Activated naive CD4-positive, alpha-beta T cell treated with anti-CD3 and anti-CD28 coated beads, Interleukin-2, amount 50 U/mL, for 24 hours (primary cell): Measurements from ENCODE around the gene TNRC6C.

Source experiments
- H3K27ac Mint-ChIP-seq: one replicate; pipeline ENCODE4 v1.8.0; 2021; ENCODE audit warnings: mild to moderate bottlenecking, mixed read lengths
- H3K27me3 Mint-ChIP-seq: one replicate; pipeline ENCODE4 v1.8.0; 2021; ENCODE audit warnings: mixed read lengths
- H3K36me3 Mint-ChIP-seq: one replicate; pipeline ENCODE4 v1.8.0; 2021; ENCODE audit warnings: mixed read lengths
- H3K4me1 Mint-ChIP-seq: one replicate; pipeline ENCODE4 v1.8.0; 2021; ENCODE audit warnings: mixed read lengths
- H3K4me3 Mint-ChIP-seq: one replicate; pipeline ENCODE4 v1.8.0; 2021; ENCODE audit warnings: mild to moderate bottlenecking, mixed read lengths
- H3K9me3 Mint-ChIP-seq: one replicate; pipeline ENCODE4 v1.8.0; 2021; ENCODE audit warnings: mixed read lengths

Gene TNRC6C

GRCh38 chr17:78034429-78035091 lies 76.1 kb downstream of the TNRC6C start:
- no peaks in the 10 kb centered on the region for H3K9me3 Mint-ChIP-seq
- H3K27ac Mint-ChIP-seq = peak overlapping the region; percentile 39
- H3K27me3 Mint-ChIP-seq = no peaks in the 10 kb centered on the region
- peaks cover 29% of the 10 kb centered on the region for H3K4me1 Mint-ChIP-seq
- H3K36me3 Mint-ChIP-seq = peaks cover 15% of the 10 kb centered on the region
- H3K4me3 Mint-ChIP-seq = no peak overlapping the region

GRCh38 chr17:78037280-78037679 lies 78.8 kb downstream of the TNRC6C start:
- H3K4me1 Mint-ChIP-seq = peaks cover 38% of the 10 kb centered on the region
- no peaks in the 10 kb centered on the region for H3K27me3 Mint-ChIP-seq
- H3K27ac Mint-ChIP-seq = peak overlapping the region; percentile 66
- no peaks in the 10 kb centered on the region for H3K9me3 Mint-ChIP-seq
- no peak overlapping the region for H3K4me3 Mint-ChIP-seq
- peaks cover 14% of the 10 kb centered on the region for H3K36me3 Mint-ChIP-seq

GRCh38 chr17:78038748-78039288 lies 80.3 kb downstream of the TNRC6C start:
- H3K27me3 Mint-ChIP-seq = no peaks in the 10 kb centered on the region
- peaks cover 14% of the 10 kb centered on the region for H3K36me3 Mint-ChIP-seq
- no peak overlapping the region for H3K27ac Mint-ChIP-seq
- no peaks in the 10 kb centered on the region for H3K9me3 Mint-ChIP-seq
- H3K4me3 Mint-ChIP-seq = no peak overlapping the region
- H3K4me1 Mint-ChIP-seq = peaks cover 46% of the 10 kb centered on the region

- peaks cover 50% of the 10 kb centered on the region for H3K4me1 Mint-ChIP-seq
- no peaks in the 10 kb centered on the region for H3K9me3 Mint-ChIP-seq
- no peak overlapping the region for H3K27ac Mint-ChIP-seq
- no peaks in the 10 kb centered on the region for H3K27me3 Mint-ChIP-seq
- no peak overlapping the region for H3K4me3 Mint-ChIP-seq
- H3K36me3 Mint-ChIP-seq = peaks cover 11% of the 10 kb centered on the region
Observed at GRCh38 chr17:78039581-78039980, 81.1 kb downstream of the TNRC6C start.

- Mint-ChIP-seq H3K27ac (peak overlapping the region; percentile 88), H3K4me1 (peaks cover 57% of the 10 kb centered on the region), H3K27me3 (no peaks in the 10 kb centered on the region), H3K4me3 (peak overlapping the region; percentile 83), H3K36me3 (peaks cover 13% of the 10 kb centered on the region), H3K9me3 (no peaks in the 10 kb centered on the region)
Observed at GRCh38 chr17:78040440-78041385, 82.2 kb downstream of the TNRC6C start.

- no peaks in the 10 kb centered on the region for H3K9me3 Mint-ChIP-seq
- peak overlapping the region; percentile 88 for H3K27ac Mint-ChIP-seq
- peaks cover 13% of the 10 kb centered on the region for H3K36me3 Mint-ChIP-seq
- H3K27me3 Mint-ChIP-seq = no peaks in the 10 kb centered on the region
- H3K4me3 Mint-ChIP-seq = peak overlapping the region; percentile 83
- peaks cover 59% of the 10 kb centered on the region for H3K4me1 Mint-ChIP-seq
Observed at GRCh38 chr17:78041386-78042179, 83.1 kb downstream of the TNRC6C start.

- Mint-ChIP-seq H3K36me3 (peaks cover 10% of the 10 kb centered on the region), H3K4me1 (peaks cover 58% of the 10 kb centered on the region), H3K27ac (no peak overlapping the region), H3K4me3 (no peak overlapping the region), H3K27me3 (no peaks in the 10 kb centered on the region), H3K9me3 (no peaks in the 10 kb centered on the region)
Observed at GRCh38 chr17:78042542-78042941, 84.0 kb downstream of the TNRC6C start.

GRCh38 chr17:78043031-78043430 lies 84.5 kb downstream of the TNRC6C start:
- Mint-ChIP-seq H3K36me3 (peaks cover 7% of the 10 kb centered on the region), H3K4me3 (no peak overlapping the region), H3K27me3 (no peaks in the 10 kb centered on the region), H3K27ac (no peak overlapping the region), H3K9me3 (no peaks in the 10 kb centered on the region), H3K4me1 (peaks cover 58% of the 10 kb centered on the region)

- Mint-ChIP-seq H3K27ac (peak overlapping the region; percentile 80), H3K4me1 (peaks cover 66% of the 10 kb centered on the region), H3K4me3 (no peak overlapping the region), H3K36me3 (peaks cover 16% of the 10 kb centered on the region), H3K9me3 (no peaks in the 10 kb centered on the region), H3K27me3 (no peaks in the 10 kb centered on the region)
Observed at GRCh38 chr17:78044280-78044835, 85.9 kb downstream of the TNRC6C start.

GRCh38 chr17:78045316-78045715 lies 86.8 kb downstream of the TNRC6C start:
- Mint-ChIP-seq H3K4me1 (peaks cover 59% of the 10 kb centered on the region), H3K9me3 (no peaks in the 10 kb centered on the region), H3K36me3 (peaks cover 25% of the 10 kb centered on the region), H3K4me3 (no peak overlapping the region), H3K27ac (no peak overlapping the region), H3K27me3 (no peaks in the 10 kb centered on the region)

GRCh38 chr17:78046923-78047322 lies 88.4 kb downstream of the TNRC6C start:
- no peak overlapping the region for H3K27ac Mint-ChIP-seq
- H3K4me3 Mint-ChIP-seq = no peak overlapping the region
- H3K36me3 Mint-ChIP-seq = peaks cover 35% of the 10 kb centered on the region
- no peaks in the 10 kb centered on the region for H3K27me3 Mint-ChIP-seq
- no peaks in the 10 kb centered on the region for H3K9me3 Mint-ChIP-seq
- peaks cover 56% of the 10 kb centered on the region for H3K4me1 Mint-ChIP-seq

GRCh38 chr17:78048346-78049292 lies 90.1 kb downstream of the TNRC6C start:
- Mint-ChIP-seq H3K9me3 (no peaks in the 10 kb centered on the region), H3K36me3 (peaks cover 31% of the 10 kb centered on the region), H3K4me1 (peaks cover 43% of the 10 kb centered on the region), H3K27me3 (no peaks in the 10 kb centered on the region), H3K27ac (no peak overlapping the region), H3K4me3 (no peak overlapping the region)

- peaks cover 34% of the 10 kb centered on the region for H3K4me1 Mint-ChIP-seq
- no peaks in the 10 kb centered on the region for H3K9me3 Mint-ChIP-seq
- H3K4me3 Mint-ChIP-seq = no peak overlapping the region
- no peak overlapping the region for H3K27ac Mint-ChIP-seq
- H3K36me3 Mint-ChIP-seq = peaks cover 30% of the 10 kb centered on the region
- no peaks in the 10 kb centered on the region for H3K27me3 Mint-ChIP-seq
Observed at GRCh38 chr17:78049609-78050008, 91.1 kb downstream of the TNRC6C start.
